SHP77 (cell line): ENCODE results near the gene TCP11.
A peak's percentile ranks its signal among the peaks of the same experiment; 100 is the strongest.
"Not testable (repeated sequence)": the region's sequence is repeated elsewhere in the genome, so short reads cannot be mapped to it uniquely, and the experiment has no call there.

ENCODE experiments used
- DNase-seq, 2 experiments: peaks; one replicate each; lab custom pipeline; 2025; lab: John Stamatoyannopoulos, UW

Gene TCP11

GRCh38 chr6:35146453-35146852 is 5.3 kb upstream of the TCP11 start:
- peak; percentile 6 to 15 for DNase-seq

GRCh38 chr6:35145757-35146156 is 4.6 kb upstream of the TCP11 start:
- DNase-seq = no peak

- no peak for DNase-seq
Measured at GRCh38 chr6:35142588-35143569, 1.7 kb upstream of the TCP11 start.

GRCh38 chr6:35140639-35141006 is 516 bp downstream of the TCP11 start:
- no peak for DNase-seq

- DNase-seq = peak; percentile 21 to 39
Measured at GRCh38 chr6:35139924-35140638, 1.1 kb downstream of the TCP11 start.

GRCh38 chr6:35139470-35139869 is 1.7 kb downstream of the TCP11 start:
- no peak for DNase-seq

GRCh38 chr6:35138191-35138590 is 2.9 kb downstream of the TCP11 start:
- not testable (repeated sequence) for DNase-seq

- no peak for DNase-seq
Measured at GRCh38 chr6:35136185-35136584, 5.0 kb downstream of the TCP11 start.

GRCh38 chr6:35128496-35128895 is 12.6 kb downstream of the TCP11 start:
- DNase-seq = no peak

GRCh38 chr6:35128042-35128441 is 13.1 kb downstream of the TCP11 start:
- DNase-seq = no peak

- DNase-seq = no peak
Measured at GRCh38 chr6:35124356-35124755, 16.8 kb downstream of the TCP11 start.

GRCh38 chr6:35120746-35121145 is 20.4 kb downstream of the TCP11 start:
- no peak for DNase-seq

GRCh38 chr6:35108309-35108885 is 32.7 kb downstream of the TCP11 start:
- DNase-seq = no peak

- DNase-seq = not testable (repeated sequence)
Measured at GRCh38 chr6:35107761-35108160, 33.4 kb downstream of the TCP11 start.

- DNase-seq = not testable (repeated sequence)
Measured at GRCh38 chr6:35107208-35107607, 33.9 kb downstream of the TCP11 start.

GRCh38 chr6:35106061-35106460 is 35.1 kb downstream of the TCP11 start:
- DNase-seq = not testable (repeated sequence)

- DNase-seq = no peak
Measured at GRCh38 chr6:35105078-35105477, 36.1 kb downstream of the TCP11 start.

- DNase-seq = no peak
Measured at GRCh38 chr6:35099116-35099515, 42.0 kb downstream of the TCP11 start.

GRCh38 chr6:35096129-35096862 is 44.8 kb downstream of the TCP11 start:
- DNase-seq = peak; percentile 9 to 29

GRCh38 chr6:35094183-35094582 is 47.0 kb downstream of the TCP11 start:
- no peak for DNase-seq

GRCh38 chr6:35093783-35094182 is 47.4 kb downstream of the TCP11 start:
- DNase-seq = no peak

GRCh38 chr6:35093118-35093445 is 48.1 kb downstream of the TCP11 start:
- no peak for DNase-seq
